HG03571 (cell line): Measurements from ENCODE around the gene B4GALT6.

Source experiments
- ATAC-seq: cut with Tn5 transposase; IDR thresholded peaks from one replicate; pipeline ENCODE4 v1.9.1; 2021; ENCODE audit not compliant: unreplicated experiment

Gene B4GALT6

GRCh38 chr18:31596081-31596872 lies 88.1 kb downstream of the B4GALT6 start:
- ATAC-seq, result no peak

GRCh38 chr18:31595121-31595771 lies 89.1 kb downstream of the B4GALT6 start:
- ATAC-seq, result no peak

DNA sequence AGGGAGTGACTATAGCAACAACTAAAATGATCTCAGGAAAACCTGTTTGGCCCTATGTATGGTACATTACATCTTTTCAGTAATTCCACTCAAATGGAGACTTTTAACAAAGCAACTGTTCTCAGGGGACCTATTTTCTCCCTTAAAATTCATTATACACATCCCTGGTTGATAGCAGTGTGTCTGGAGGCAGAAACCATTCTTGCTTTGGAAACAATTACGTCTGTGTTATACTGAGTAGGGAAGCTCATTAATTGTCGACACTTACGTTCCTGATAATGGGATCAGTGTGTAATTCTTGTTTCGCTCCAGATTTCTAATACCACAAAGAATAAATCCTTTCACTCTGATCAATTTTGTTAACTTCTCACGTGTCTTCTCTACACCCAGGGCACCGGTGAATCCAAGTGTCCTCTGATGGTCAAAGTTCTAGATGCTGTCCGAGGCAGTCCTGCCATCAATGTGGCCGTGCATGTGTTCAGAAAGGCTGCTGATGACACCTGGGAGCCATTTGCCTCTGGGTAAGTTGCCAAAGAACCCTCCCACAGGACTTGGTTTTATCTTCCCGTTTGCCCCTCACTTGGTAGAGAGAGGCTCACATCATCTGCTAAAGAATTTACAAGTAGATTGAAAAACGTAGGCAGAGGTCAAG lies 91.7 kb downstream of the B4GALT6 start:
- ATAC-seq, result no peak

GRCh38 chr18:31591628-31592027 lies 92.8 kb downstream of the B4GALT6 start, which contains the start of gene TTR:
Gene TTR (plus strand): TSS chr18:31591877. CDS start chr18:31591903, 26 bp downstream.
- no peak for ATAC-seq

DNA sequence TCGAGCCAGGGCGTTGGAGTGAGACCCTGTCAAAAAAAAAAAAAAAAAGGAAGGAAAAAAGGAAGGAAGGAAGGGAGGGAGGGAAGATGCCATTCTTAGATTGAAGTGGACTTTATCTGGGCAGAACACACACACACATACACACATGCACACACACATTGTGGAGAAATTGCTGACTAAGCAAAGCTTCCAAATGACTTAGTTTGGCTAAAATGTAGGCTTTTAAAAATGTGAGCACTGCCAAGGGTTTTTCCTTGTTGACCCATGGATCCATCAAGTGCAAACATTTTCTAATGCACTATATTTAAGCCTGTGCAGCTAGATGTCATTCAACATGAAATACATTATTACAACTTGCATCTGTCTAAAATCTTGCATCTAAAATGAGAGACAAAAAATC lies 93.3 kb downstream of the B4GALT6 start:
- no peak for ATAC-seq

DNA sequence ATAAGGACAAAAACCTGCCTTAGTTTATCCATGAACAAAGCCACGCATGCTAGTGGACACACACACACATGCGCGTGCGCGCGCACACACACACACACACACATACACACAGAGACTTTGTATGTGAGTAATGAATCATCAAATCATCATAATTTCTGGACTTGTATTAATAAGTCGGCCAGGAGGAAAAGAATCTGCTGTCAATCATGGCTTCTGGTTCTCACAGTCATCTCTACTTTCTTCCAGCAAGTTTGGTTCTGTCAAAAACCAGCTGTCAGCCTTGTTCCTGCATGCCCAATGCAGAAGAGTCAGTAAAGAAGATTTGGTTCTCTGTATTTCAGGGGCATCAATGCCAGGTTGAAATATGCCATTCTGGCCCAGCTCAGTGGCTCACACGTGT lies 93.8 kb downstream of the B4GALT6 start:
- ATAC-seq, result no peak

GRCh38 chr18:31587529-31587928 lies 96.9 kb downstream of the B4GALT6 start:
- ATAC-seq, result no peak

GRCh38 chr18:31586616-31587015 lies 97.8 kb downstream of the B4GALT6 start:
- ATAC-seq, result no peak

GRCh38 chr18:31585991-31586390 lies 98.4 kb downstream of the B4GALT6 start:
- no peak for ATAC-seq

- ATAC-seq, result no peak
Measured at GRCh38 chr18:31583185-31583854, 101.1 kb downstream of the B4GALT6 start.

GRCh38 chr18:31581498-31582197 lies 102.7 kb downstream of the B4GALT6 start:
- no peak for ATAC-seq

GRCh38 chr18:31579375-31579774 lies 105.0 kb downstream of the B4GALT6 start:
- no peak for ATAC-seq

GRCh38 chr18:31578126-31578525 lies 106.3 kb downstream of the B4GALT6 start:
- ATAC-seq, result no peak

GRCh38 chr18:31577195-31577594 lies 107.2 kb downstream of the B4GALT6 start:
- no peak for ATAC-seq

DNA sequence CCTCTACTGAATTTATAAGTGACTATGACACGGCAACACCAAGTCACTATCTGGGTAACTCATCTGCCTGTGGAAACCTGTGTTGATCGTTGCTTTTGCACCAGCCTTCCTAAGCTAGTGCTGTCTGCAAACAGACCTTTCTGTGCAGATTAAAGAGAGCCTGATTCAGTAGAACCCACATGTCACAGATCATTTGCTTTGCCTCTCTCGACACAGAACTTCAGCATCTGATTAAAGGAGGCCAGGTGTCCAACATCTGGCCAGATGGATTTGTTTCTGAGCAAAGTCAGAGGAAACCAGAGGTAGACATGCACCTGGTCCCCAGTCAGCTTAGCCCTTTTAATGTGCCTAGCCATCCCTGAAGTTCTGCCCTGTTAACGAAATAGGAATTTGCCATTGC lies 107.7 kb downstream of the B4GALT6 start:
- no peak for ATAC-seq

DNA sequence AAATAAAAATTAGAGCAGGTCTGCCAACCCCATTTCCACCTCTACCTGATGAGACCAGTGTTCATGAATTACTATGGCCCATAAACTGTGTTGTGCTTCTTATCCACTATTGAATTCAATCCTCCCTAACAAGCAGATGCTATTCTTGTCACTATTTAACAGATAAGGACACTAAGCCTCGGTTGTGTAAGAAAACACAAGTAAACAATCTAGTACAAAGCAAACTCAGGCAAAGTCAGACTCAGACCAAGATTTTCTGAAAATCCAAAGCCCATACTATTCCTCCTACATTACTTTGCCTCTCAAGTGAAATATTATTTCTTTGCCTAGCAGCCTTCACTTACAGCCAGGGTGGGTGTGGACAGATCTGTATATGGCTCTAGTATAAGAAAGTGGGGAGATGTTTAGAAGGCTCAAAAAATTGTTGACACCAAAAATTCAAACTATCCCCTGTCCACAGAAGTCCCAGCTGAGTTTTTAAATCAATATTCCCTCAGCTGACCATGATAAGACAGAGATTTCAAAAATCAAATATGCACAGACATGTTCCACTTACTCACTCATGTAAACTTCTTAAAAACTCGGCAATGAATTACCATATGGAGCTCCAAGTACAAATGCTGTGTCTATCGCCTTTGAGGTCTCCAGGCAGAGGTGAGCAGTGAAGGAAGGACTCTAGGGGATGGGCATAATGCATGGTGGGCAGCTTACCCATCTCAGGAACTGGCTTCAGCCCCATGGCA lies 108.7 kb downstream of the B4GALT6 start:
- no peak for ATAC-seq

- no peak for ATAC-seq
Measured at GRCh38 chr18:31574359-31574758, 110.0 kb downstream of the B4GALT6 start.
